GM19452 (cell line): ENCODE measurements around the gene HSD17B3.
"Not testable (repeated sequence)": the region's sequence is repeated elsewhere in the genome, so short reads cannot be mapped to it uniquely, and the experiment has no call there.

Experiments
- ATAC-seq: cut with Tn5 transposase; IDR thresholded peaks from one replicate; pipeline ENCODE4 v1.9.1; 2021; ENCODE audit not compliant: unreplicated experiment

The HSD17B3 gene

DNA sequence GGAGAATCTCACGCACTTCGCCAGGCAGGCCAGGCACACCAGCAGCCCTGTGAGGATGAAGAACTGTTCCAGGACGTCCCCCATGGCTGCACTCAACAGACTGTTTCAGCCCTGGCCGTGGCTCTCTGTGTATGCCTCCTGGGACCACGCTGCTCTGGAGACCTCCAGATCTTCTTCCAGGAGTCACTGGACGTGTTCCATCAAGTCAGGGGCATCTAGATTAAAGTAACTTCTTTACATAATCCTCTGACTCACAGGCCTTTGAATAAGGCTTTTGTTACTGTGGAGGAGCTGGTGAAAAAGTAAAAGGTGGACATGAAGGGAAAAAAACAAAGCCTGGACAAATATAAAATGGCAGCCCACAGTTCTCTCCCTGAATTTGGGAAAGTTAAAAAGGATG, at the start of gene HSD17B3:
Gene HSD17B3, minus strand, starts transcription at position 156 of the 400 bp plus-strand sequence. Its CDS starts 72 bp downstream, at position 84.
- ATAC-seq, result no peak

DNA sequence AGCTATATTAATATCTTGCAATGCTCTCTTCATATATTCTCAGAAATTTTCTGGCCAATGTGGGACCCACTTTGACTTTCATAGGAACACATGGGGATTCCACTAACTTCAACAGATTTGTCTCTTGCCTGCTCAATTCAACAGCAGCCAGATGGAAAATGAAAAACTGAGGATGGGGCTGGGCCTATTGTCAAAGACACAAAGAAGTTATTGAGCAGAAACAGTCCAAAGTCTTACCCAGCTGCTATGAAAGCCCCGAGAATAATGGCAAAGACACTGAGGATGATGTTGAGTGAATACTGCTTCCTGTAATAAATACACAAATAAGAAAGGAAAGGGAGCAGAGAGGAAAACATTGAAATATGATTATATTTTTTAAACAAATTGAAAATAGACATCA, 48.9 kb upstream of the HSD17B3 start:
- ATAC-seq, result no peak

GRCh38 chr9:96348261-96348660, 46.3 kb upstream of the HSD17B3 start:
- no peak for ATAC-seq

- ATAC-seq, result no peak
These were observed 43.6 kb upstream of the HSD17B3 start for GRCh38 chr9:96345551-96345950.

- ATAC-seq, result no peak
These were observed 42.6 kb upstream of the HSD17B3 start for GRCh38 chr9:96344458-96345180.

DNA sequence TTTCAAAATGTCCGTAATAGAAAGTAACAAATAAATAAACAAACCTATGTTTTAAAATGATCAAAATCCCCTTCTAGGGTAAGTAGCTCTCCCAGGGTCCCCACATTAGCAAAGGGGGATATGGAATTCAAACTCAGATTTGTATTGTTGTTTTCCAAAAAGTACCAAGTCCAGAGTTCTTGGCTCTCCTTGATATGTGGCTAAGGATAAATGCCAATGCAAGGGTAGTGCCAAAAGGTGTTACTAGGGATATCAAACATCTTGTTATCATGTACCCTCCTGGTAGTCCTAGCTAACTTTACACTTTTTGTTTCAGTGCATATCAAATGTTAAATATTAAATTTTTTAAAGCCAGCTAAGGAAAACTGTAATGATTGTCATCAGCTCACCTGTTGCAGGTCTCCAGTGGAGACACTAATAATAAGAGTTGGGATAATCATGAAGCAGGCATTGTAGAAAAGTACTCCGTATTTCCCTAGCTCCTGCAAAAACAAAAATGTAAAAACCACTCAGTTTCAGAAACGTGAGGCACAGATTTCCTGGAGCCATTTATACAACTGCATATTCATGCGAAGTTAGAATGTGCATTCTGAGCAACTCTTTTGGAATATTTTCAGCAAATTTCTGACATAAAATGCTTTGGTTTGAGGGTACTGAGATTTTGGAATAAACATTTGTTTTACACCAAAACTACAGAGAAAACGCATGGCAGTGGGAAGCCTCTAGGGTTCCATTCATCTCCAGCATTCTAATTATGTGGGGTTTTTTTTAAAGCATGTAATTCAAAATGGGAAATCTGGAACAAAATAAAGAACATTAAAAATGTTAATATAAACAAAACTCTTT, 41.8 kb upstream of the HSD17B3 start:
- ATAC-seq, result no peak

DNA sequence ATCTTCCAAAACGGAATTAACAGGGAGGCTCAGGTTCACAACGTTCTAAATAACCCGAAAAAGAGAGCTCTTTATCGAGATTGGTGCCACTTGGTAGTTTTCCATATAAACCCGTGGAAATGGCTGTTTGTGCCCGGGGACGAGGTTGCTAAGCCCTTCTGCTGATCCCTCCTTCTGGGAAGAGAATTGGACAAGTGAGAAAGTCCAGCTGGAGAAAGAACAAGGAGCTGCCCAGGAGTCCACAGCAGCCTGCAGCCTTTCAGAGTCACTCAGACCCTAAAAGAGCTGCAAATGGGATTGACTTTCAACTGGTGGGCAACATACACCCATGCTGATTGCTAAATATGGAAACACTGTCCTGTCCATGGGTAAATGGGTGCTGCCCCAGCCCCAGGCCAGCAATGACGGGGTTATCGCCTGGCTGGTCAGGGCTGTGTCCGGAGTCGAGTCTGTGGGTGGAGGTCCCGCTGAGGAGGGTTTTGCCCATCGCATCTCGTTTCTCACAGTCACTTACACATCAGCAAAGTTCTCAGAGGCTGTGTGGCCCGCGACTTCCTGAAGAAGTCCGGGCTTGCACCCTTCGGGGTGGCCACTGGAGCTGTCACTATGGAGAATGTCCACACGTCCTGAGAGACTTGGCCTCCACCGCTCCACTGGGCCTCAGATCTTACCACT, 40.7 kb upstream of the HSD17B3 start:
- no peak for ATAC-seq

DNA sequence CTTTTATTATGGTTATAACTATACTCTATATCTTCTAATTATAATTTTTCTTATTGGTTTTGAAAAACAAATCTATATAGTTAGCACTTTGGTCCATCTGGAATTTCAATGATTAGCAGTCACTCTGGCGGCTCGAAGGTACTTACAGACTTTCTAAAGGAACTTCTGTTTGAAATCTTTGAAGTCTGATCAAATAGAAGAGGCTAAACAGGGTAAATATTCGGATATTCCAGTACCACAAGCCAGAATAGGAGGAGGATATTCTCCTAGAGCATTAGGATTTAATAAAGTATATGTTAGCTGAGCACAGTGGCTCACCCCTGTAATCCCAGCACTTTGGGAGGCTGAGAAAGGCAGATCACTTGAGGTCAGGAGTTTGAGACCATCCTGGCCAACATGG, 38.7 kb upstream of the HSD17B3 start:
- no peak for ATAC-seq

GRCh38 chr9:96338299-96338698, 36.3 kb upstream of the HSD17B3 start:
- ATAC-seq, result no peak

GRCh38 chr9:96333958-96334357, 32.0 kb upstream of the HSD17B3 start:
- ATAC-seq, result no peak

DNA sequence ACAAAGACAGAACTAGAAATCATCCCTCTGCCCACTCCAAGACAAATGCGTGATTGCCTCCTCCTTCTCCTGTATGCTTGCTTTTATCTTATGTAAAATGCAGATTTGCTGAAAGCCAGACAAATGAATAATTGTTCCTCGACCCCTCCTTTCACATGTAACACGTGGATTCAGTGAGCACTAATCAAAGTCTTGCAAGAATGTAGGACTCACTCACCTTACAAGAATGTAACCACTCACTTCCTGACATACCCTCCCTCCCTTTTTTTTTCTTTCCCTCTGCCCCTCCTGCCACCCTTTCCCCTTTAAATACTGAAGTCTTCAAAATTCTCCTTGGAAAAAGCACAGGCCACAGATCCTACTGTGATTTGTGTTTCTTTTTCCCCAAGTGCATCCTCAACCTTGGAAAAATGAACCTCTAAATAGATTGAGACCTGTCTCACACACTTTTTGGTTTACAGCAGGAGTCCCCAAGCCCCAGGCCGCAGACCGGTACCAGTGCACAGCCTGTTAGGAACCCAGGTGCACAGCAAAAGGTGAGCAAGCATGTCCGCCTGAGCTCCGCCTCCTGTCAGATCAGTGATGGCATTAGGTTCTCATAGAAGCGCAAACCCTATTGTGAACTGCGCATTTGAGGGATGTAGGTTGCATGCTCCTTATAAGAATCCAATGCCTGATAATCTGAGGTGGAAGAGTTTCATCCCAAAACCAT, 29.4 kb upstream of the HSD17B3 start:
- ATAC-seq, result no peak

DNA sequence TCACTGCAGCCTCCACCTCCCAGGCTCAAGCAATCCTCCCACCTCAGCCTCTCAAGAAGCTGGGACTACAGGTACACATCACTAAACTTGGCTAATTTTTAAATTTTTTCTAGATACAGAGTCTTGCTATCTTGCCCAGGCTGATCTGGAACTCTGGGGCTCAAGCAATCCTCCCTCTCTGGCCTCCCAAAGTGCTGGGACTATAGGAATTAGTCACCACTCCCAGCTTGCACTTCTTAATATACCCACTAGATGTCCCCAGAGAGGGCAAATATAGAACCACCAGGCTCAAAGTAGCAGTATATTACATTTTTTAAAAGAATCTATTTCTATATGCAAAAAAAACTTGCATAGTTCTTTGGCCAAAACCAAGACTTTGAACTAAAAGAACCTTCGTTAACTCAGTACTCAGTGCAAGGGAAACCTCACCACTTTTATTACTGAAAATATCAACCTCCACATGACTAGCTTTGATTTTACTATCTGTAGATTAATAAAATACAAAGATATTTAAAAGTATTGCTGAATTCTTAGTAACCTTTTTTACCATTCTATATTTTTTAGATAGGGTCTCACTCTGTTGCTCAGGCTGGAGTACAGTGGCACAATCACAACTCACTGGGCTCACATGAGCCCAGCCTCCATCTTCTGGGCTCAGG, 25.8 kb upstream of the HSD17B3 start:
- ATAC-seq, result no peak

DNA sequence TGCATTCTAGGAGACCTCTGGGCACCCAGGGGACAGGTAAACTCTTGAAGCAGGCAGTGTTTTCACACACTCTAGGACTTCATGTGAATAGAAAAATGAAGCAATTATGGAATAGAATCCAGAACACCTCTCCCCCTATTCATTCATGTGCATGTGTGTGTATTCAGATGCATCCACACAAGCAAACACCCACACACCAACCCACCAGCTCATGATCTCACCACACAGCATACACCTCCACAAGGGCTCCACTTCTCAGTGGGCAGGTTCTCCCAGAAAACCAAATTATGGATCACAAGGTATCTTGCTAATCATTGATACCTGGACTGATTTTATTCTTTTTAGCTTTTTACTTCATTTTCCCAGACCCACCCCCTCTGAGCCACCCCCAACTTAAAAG, 21.2 kb upstream of the HSD17B3 start:
- ATAC-seq, result no peak

GRCh38 chr9:96322736-96323135, 20.8 kb upstream of the HSD17B3 start:
- ATAC-seq, result not testable (repeated sequence)

DNA sequence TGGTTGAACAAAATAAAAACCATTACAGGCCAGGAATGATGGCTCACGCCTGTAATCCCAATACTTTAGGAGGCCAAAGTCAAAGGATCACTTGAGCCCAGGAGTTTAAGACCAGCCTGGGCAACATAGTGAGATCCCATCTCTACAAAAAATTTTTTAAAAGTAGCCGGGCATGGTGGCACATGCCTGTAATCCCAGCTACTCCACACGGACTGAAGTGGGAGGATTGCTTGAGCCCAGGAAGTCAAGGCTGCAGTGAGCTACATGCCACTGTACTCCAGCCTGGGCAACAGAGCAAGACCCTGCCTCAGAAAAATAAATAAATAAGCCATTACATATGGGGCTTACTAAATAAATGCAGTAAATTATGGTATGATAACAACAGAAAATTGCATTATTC, 20.2 kb upstream of the HSD17B3 start:
- ATAC-seq, result not testable (repeated sequence)

DNA sequence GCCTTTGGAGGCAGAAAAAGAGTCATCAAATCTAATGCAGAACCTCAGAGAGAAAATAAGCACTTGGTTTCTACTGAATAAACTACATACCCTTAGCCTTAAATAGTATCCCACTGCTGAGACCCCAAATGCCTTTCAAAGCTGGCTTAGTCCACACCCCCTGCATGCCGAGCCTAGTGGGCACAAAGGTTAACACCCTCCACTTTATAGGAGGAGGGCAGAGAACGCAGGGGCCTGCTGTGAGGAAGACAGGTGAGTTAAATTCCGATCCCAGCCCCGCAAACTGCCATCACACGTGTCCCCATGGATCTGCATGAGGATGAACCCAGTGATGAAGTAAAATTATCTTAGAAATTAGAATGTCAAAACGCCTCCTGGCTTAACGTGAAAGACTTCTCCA, 19.5 kb upstream of the HSD17B3 start:
- ATAC-seq, result no peak

DNA sequence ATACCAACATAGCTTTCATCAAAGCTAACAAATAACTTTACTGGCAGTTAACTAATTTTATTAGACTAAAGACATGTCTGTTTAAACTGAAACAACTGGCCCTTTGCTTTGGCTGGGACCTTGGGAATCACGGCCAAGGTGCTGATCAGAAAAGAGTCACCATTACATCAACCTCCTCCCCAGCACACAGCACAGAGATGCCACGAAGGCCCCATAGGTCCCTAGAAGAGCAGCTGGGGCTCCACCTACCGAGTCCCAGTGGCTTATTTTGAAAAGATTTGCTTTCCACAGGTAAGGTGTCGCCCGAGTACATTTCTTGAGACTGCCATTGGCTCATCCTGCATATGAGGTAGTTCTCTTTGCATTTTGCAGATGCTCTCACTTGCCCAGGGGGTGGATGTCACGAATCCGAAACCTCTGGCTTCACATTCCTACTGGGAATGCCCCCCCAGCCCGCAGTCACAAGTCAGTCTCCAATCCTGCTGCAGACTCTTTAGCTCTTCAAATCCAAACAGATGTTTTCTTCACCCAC, 18.8 kb upstream of the HSD17B3 start:
- no peak for ATAC-seq

- no peak for ATAC-seq
These were observed 17.1 kb upstream of the HSD17B3 start for GRCh38 chr9:96318921-96319565.

DNA sequence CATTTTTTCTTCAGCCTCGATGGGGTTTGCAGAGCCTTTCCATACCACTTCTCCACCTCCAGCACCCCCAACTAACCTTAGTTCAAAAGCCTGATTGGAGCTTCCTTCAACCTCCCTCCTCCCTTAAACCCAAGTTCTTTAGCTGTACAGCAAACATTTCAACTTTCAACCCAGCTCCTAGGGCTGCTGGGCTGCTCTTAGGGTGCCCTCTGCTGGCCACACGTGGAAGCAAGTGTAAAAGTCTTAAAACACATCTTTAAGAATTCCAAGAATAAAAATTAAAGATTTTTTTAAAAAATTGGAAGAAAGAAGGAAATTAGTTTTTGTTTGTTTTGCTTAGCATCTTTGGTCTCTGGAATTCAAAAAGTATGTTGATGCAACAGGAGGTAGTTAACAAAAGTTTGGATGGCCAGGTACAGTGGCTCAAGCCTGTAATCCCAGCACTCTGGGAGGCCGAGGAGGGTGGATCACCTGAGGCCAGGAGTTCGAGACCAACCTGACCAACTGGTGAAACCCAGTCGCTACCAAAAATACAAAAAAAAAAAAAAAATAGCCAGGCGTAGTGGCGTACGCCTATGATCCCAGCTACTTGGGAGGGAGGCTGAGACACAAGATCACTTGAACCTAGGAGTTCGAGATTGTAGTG, 15.5 kb upstream of the HSD17B3 start:
- no peak for ATAC-seq
